AG04450 (cell line): Measurements from ENCODE around the gene MAPKBP1. TPM values are rescaled to one million over a fixed set of nuclear protein-coding genes. Genes with fewer than 3 reads are reported as not detected.

Experiments
- CTCF ChIA-PET: fragments of 300-600, 350-600 bp; formaldehyde crosslinking; extraction: SDS; loops from one replicate; lab custom pipeline; 2022; ENCODE audit warnings: antibody characterized with exemption, inconsistent platforms; lab: Charles Lee
- POLR2A ChIA-PET: fragments of 350-600 bp; formaldehyde crosslinking; extraction: SDS; loops from one replicate; lab custom pipeline; 2021; ENCODE audit warnings: antibody characterized with exemption, inconsistent platforms; lab: Yijun Ruan, JAX
- DNase-seq: peaks from one replicate; pipeline ENCODE4 v3.0.0-alpha.2; 2011; ENCODE audit warnings: low read depth, low spot score
- H3K27ac ChIP-seq: one replicate; pipeline ENCODE4 v1.5.1; 2012; ENCODE audit warnings: low read depth, low read length, control low read depth
- H3K27me3 ChIP-seq: one replicate; pipeline ENCODE4 v1.6.0; 2012; ENCODE audit warnings: low read length; ENCODE audit not compliant: control insufficient read depth, insufficient read depth
- H3K4me3 ChIP-seq: 2 replicates; pipeline ENCODE4 v1.5.1; 2011; ENCODE audit warnings: mild to moderate bottlenecking, low read depth, low read length, control low read depth
- H3K9me3 ChIP-seq: 2 replicates; pipeline ENCODE4 v1.5.1; 2012; ENCODE audit warnings: low read length; ENCODE audit not compliant: control insufficient read depth, insufficient read depth
- CTCF ChIP-seq: IDR thresholded peaks from 2 replicates; pipeline ENCODE4 v1.5.1; 2011; ENCODE audit warnings: low read depth, low read length, control low read depth, inconsistent platforms
- polyA plus RNA-seq: library from polyadenylated mRNA; depleted of rRNA; stranded (reverse); fragments of >200 nt; gene quantifications from 2 replicates; pipeline ENCODE4 v1.2.3, GENCODE V29; 2011

The MAPKBP1 gene
- polyA plus RNA-seq, 1 experiment, result 6.1 TPM

- POLR2A ChIA-PET, result no interaction called here
- H3K27me3 ChIP-seq, result peaks cover 8% of the 10 kb centered on the region
These were observed 74.9 kb downstream of the MAPKBP1 start for GRCh38 chr15:41849204-41849603.

GRCh38 chr15:41849861-41850260 lies 75.6 kb downstream of the MAPKBP1 start:
- Histone ChIP-seq H3K4me3 (no peak overlapping the region), H3K27me3 (peaks cover 9% of the 10 kb centered on the region), H3K9me3 (no peaks in the 10 kb centered on the region; the same call in 1 of the 2 replicates), H3K27ac (no peak overlapping the region)
- ChIA-PET POLR2A (no interaction called here), CTCF (interaction anchor here (0.6 to 1.2 kb wide), 2 partner anchors 55 to 329 kb away, joined by 3 to 4 read pairs; no protein-coding TSS in a partner anchor)
- no peak for TF ChIP-seq CTCF
- DNase-seq, result no peak

More at GRCh38 chr15:41849204-41849603, 74.9 kb downstream of the MAPKBP1 start:
- no peak overlapping the region for H3K4me3 ChIP-seq
- TF ChIP-seq CTCF, result no peak
- CTCF ChIA-PET, result interaction anchor here (1.2 kb wide), 1 partner anchor 55 kb away, joined by 4 read pairs; no protein-coding TSS in a partner anchor
- H3K27ac ChIP-seq, result no peak overlapping the region
- DNase-seq, result no peak
- H3K9me3 ChIP-seq, result no peaks in the 10 kb centered on the region; the same call in 1 of the 2 replicates

GRCh38 chr15:41850482-41851166 lies 76.3 kb downstream of the MAPKBP1 start:
- ChIA-PET CTCF (interaction anchor here (0.7 to 1.9 kb wide), 2 partner anchors 54 to 515 kb away, joined by 4 to 8 read pairs; no protein-coding TSS in a partner anchor), POLR2A (interaction anchor here (0.6 kb wide), 1 partner anchor 11 kb away, joined by 3 read pairs; no protein-coding TSS in a partner anchor)
- Histone ChIP-seq H3K27me3 (peaks cover 11% of the 10 kb centered on the region), H3K9me3 (no peaks in the 10 kb centered on the region; the same call in 1 of the 2 replicates), H3K27ac (no peak overlapping the region), H3K4me3 (no peak overlapping the region)
- no peak for TF ChIP-seq CTCF
- no peak for DNase-seq

GRCh38 chr15:41851167-41851523 lies 76.9 kb downstream of the MAPKBP1 start:
- H3K27ac ChIP-seq, result no peak overlapping the region
- DNase-seq, result no peak
- TF ChIP-seq CTCF, result no peak
- POLR2A ChIA-PET, result interaction anchor here (0.6 kb wide), 1 partner anchor 10 kb away, joined by 3 read pairs; no protein-coding TSS in a partner anchor
- CTCF ChIA-PET, result interaction anchor here (0.7 to 1.9 kb wide), 2 partner anchors 54 to 515 kb away, joined by 4 to 8 read pairs; no protein-coding TSS in a partner anchor
- no peaks in the 10 kb centered on the region; the same call in 1 of the 2 replicates for H3K9me3 ChIP-seq
- H3K4me3 ChIP-seq, result no peak overlapping the region
- peaks cover 11% of the 10 kb centered on the region for H3K27me3 ChIP-seq
